HepG2 (cell line): ENCODE results near the gene CPXM1. TPM values are rescaled to one million over a fixed set of nuclear protein-coding genes. Genes with fewer than 3 reads are reported as not detected.

ENCODE experiments used
- DR1 ChIP-seq: sonication (generic); formaldehyde crosslinking; IDR thresholded peaks from 2 replicates; pipeline ENCODE4 v1.8.0; 2021; ENCODE audit warnings: mild to moderate bottlenecking, missing genetic modification reagents, inconsistent platforms
- ELF1 ChIP-seq: sonication (generic); formaldehyde crosslinking; IDR thresholded peaks from 2 replicates; pipeline ENCODE4 v1.4.0; 2020; ENCODE audit warnings: missing genetic modification reagents
- GABPA ChIP-seq, 2 experiments: IDR thresholded peaks; 2 replicates each; pipeline ENCODE4 v1.6.1; 2011 to 2016; ENCODE audit warnings: low read depth in 2 of 2, low read length in 1 of 2, missing biosample characterization in 1 of 2, missing genetic modification characterization in 1 of 2
- HNRNPK ChIP-seq: fragments of 200-400 bp; formaldehyde crosslinking; IDR thresholded peaks from 2 replicates; pipeline ENCODE4 v1.6.1; 2018; ENCODE audit warnings: low read length, low read depth, moderate library complexity, mild to moderate bottlenecking; ENCODE audit not compliant: poor library complexity, severe bottlenecking
- KLF6 ChIP-seq: IDR thresholded peaks from 2 replicates; pipeline ENCODE4 v1.8.0; 2016; ENCODE audit warnings: missing biosample characterization, missing genetic modification reagents
- SETDB1 ChIP-seq: sonication (generic); formaldehyde crosslinking; IDR thresholded peaks from 2 replicates; pipeline ENCODE4 v1.5.1; 2020; ENCODE audit warnings: missing genetic modification reagents, mild to moderate bottlenecking, borderline replicate concordance
- TAF1 ChIP-seq: sonication (generic); formaldehyde crosslinking; IDR thresholded peaks from 2 replicates; pipeline ENCODE4 v1.4.0; 2020; ENCODE audit warnings: missing genetic modification reagents
- TSC22D2 ChIP-seq: sonication (generic); formaldehyde crosslinking; IDR thresholded peaks from 2 replicates; pipeline ENCODE4 v1.5.1; 2020; ENCODE audit warnings: missing genetic modification reagents, mild to moderate bottlenecking, borderline replicate concordance
- ZKSCAN1 ChIP-seq: fragments of 150-350 bp; IDR thresholded peaks from 2 replicates; pipeline ENCODE4 v1.6.1; 2014; ENCODE audit warnings: low read length
- ZNF24 ChIP-seq: fragments of 450-650 bp; IDR thresholded peaks from 2 replicates; pipeline ENCODE4 v1.6.1; 2017; ENCODE audit warnings: antibody characterized with exemption, mild to moderate bottlenecking
- ZNF44 ChIP-seq: sonication (generic); formaldehyde crosslinking; IDR thresholded peaks from 2 replicates; pipeline ENCODE4 v1.5.1; 2020; ENCODE audit warnings: mild to moderate bottlenecking, missing genetic modification reagents
- ZNF891 ChIP-seq: sonication (generic); formaldehyde crosslinking; IDR thresholded peaks from 2 replicates; pipeline ENCODE4 v1.5.0; 2020; ENCODE audit warnings: mild to moderate bottlenecking, missing genetic modification reagents
- ZSCAN20 ChIP-seq: sonication (generic); formaldehyde crosslinking; IDR thresholded peaks from 2 replicates; pipeline ENCODE4 v1.4.0; 2020; ENCODE audit warnings: missing genetic modification reagents, mild to moderate bottlenecking, borderline replicate concordance
- polyA plus RNA-seq, 8 experiments: library from polyadenylated mRNA; depleted of rRNA in 3 of 8; stranded (reverse) in 7 of 8; unstranded in 1 of 8; fragments of >200 nt; fragmentation: Illumina TruSeq in 4 of 8; extraction: Trizol in 4 of 8; gene quantifications; 2 replicates each; pipeline versions ENCODE4 v1.2.1 to v1.2.3, GENCODE V29; 2011 to 2016; ENCODE audit warnings: low read depth in 4 of 8, missing spikeins in 1 of 8, mixed read lengths in 1 of 8; ENCODE audit not compliant: insufficient read depth in 1 of 8
- total RNA-seq, 5 experiments: library from RNA; depleted of rRNA; stranded (reverse); fragments of >200 nt; fragmentation: Illumina TruSeq; extraction: Trizol; gene quantifications; 2 replicates each; pipeline ENCODE4 v1.2.3, GENCODE V29; 2016; ENCODE audit warnings: low read depth in 1 of 5
- TF ChIP-seq, protein P1 (sequence below): IDR thresholded peaks from 2 replicates; pipeline ENCODE4 v1.6.1; 2016; ENCODE audit warnings: low read depth, control low read depth
- TF ChIP-seq, protein P2 (sequence below): IDR thresholded peaks from 2 replicates; pipeline ENCODE4 v1.6.1; 2016; ENCODE audit warnings: missing genetic modification reagents, missing compliant biosample characterization
- TF ChIP-seq, protein P3 (sequence below): sonication (generic); formaldehyde crosslinking; conservative IDR thresholded peaks from 2 replicates; pipeline ENCODE4 v1.4.0; 2020; ENCODE audit warnings: missing genetic modification reagents
- TF ChIP-seq, protein P4 (sequence below): sonication (generic); formaldehyde crosslinking; IDR thresholded peaks from 2 replicates; pipeline ENCODE4 v1.8.0; 2022; ENCODE audit warnings: missing genetic modification reagents, mild to moderate bottlenecking, borderline replicate concordance
- TF ChIP-seq, protein P5 (sequence below): sonication (generic); formaldehyde crosslinking; IDR thresholded peaks from 2 replicates; pipeline ENCODE4 v1.5.1; 2020; ENCODE audit warnings: mild to moderate bottlenecking, missing genetic modification reagents, moderate library complexity
- TF ChIP-seq, protein P6 (sequence below), 2 experiments: sonication (generic) in 1 of 2; formaldehyde crosslinking in 1 of 2; IDR thresholded peaks; 2 replicates each; pipeline versions ENCODE4 v1.5.1 to v1.6.1; 2011 to 2020; ENCODE audit warnings: borderline replicate concordance in 1 of 2, low read depth in 1 of 2, low read length in 1 of 2, mild to moderate bottlenecking in 1 of 2, missing genetic modification reagents in 1 of 2, moderate library complexity in 1 of 2

Gene CPXM1
- total and polyA plus RNA-seq, 2 of the 13 experiments (the other 11 are each of a cell fraction or from before 2014, with no cell fraction given), result 0.07 TPM; not detected in 1

DNA sequence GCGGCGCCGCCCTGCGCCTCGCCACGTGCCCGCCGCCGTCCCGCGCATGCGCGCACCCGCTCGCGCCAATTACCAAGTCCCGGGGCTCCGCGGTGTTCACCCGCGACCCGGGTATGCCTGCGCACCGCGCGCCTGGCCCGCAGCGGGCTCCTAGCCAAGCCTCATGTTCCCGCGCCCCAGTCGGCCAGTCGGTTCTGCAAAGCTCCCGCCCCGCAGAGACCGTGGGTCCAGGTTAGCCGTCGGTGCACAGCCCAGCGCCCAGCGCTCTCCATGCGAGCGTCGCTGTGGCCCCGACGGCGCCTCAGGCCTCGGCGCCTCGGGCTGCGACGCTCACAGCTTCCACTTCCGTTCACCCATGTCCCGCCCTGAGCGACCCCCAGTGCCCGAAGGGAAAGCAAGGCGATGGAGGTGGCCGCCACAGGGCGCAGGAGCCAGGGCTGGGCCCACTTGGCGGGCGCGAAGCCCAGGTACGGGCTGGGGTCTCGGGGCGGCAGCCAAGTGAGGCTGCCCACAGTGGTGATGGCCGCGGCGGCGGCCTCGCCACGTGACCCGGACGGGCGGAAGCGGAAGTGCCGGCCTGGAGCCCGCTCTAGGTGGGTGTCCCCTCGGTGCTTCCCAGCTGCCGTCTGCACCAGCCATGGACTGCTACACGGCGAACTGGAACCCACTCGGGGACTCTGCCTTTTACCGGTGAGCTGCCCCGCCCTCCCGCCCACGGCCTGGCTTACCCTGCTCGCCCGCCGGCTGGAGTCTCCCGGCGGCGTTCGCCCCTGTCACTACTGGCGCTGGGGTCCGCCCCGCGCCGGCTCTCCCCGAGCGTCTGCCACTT is 39.9 kb upstream of the CPXM1 start, which contains the start of the genes PCED1A and VPS16 (continued):
- TF ChIP-seq, protein P1, sequence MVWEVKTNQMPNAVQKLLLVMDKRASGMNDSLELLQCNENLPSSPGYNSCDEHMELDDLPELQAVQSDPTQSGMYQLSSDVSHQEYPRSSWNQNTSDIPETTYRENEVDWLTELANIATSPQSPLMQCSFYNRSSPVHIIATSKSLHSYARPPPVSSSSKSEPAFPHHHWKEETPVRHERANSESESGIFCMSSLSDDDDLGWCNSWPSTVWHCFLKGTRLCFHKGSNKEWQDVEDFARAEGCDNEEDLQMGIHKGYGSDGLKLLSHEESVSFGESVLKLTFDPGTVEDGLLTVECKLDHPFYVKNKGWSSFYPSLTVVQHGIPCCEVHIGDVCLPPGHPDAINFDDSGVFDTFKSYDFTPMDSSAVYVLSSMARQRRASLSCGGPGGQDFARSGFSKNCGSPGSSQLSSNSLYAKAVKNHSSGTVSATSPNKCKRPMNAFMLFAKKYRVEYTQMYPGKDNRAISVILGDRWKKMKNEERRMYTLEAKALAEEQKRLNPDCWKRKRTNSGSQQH (CRISPR knock-in tag), result peak; percentile 76; the same call in 1 of the 2 replicates
- peak; percentile 97 for TF ChIP-seq ELF1
- TF ChIP-seq ZSCAN20, result peak; percentile 98
- peak; percentile 72; the same call in 1 of the 2 replicates for TF ChIP-seq DR1
- peak; percentile 91 for TF ChIP-seq ZNF44
- TF ChIP-seq, protein P2, sequence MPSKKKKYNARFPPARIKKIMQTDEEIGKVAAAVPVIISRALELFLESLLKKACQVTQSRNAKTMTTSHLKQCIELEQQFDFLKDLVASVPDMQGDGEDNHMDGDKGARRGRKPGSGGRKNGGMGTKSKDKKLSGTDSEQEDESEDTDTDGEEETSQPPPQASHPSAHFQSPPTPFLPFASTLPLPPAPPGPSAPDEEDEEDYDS, result peak; percentile 63; the same call in 1 of the 2 replicates
- TF ChIP-seq, protein P3, sequence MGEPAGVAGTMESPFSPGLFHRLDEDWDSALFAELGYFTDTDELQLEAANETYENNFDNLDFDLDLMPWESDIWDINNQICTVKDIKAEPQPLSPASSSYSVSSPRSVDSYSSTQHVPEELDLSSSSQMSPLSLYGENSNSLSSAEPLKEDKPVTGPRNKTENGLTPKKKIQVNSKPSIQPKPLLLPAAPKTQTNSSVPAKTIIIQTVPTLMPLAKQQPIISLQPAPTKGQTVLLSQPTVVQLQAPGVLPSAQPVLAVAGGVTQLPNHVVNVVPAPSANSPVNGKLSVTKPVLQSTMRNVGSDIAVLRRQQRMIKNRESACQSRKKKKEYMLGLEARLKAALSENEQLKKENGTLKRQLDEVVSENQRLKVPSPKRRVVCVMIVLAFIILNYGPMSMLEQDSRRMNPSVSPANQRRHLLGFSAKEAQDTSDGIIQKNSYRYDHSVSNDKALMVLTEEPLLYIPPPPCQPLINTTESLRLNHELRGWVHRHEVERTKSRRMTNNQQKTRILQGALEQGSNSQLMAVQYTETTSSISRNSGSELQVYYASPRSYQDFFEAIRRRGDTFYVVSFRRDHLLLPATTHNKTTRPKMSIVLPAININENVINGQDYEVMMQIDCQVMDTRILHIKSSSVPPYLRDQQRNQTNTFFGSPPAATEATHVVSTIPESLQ (CRISPR knock-in tag), result no peak
- peak; percentile 95 for TF ChIP-seq GABPA (IDR thresholded peaks at IDR 0.05; ENCODE audit: low read depth, low read length)
- TF ChIP-seq GABPA (CRISPR knock-in tag; IDR thresholded peaks at IDR 0.05; ENCODE audit: low read depth), result peak; percentile 91
- peak; percentile 47; the same call in 1 of the 2 replicates for TF ChIP-seq ZNF24
- peak; percentile 98 for TF ChIP-seq ZNF891 (CRISPR knock-in tag)
- TF ChIP-seq ZKSCAN1, result no peak; the same call in 1 of the 2 replicates
- TF ChIP-seq, protein P4, sequence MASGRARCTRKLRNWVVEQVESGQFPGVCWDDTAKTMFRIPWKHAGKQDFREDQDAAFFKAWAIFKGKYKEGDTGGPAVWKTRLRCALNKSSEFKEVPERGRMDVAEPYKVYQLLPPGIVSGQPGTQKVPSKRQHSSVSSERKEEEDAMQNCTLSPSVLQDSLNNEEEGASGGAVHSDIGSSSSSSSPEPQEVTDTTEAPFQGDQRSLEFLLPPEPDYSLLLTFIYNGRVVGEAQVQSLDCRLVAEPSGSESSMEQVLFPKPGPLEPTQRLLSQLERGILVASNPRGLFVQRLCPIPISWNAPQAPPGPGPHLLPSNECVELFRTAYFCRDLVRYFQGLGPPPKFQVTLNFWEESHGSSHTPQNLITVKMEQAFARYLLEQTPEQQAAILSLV (CRISPR knock-in tag), result peak; percentile 98
- TF ChIP-seq, protein P5, sequence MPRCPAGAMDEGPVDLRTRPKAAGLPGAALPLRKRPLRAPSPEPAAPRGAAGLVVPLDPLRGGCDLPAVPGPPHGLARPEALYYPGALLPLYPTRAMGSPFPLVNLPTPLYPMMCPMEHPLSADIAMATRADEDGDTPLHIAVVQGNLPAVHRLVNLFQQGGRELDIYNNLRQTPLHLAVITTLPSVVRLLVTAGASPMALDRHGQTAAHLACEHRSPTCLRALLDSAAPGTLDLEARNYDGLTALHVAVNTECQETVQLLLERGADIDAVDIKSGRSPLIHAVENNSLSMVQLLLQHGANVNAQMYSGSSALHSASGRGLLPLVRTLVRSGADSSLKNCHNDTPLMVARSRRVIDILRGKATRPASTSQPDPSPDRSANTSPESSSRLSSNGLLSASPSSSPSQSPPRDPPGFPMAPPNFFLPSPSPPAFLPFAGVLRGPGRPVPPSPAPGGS, result peak; percentile 99
- peak; percentile 93 for TF ChIP-seq TAF1 (CRISPR knock-in tag)
- TF ChIP-seq HNRNPK, result peak; percentile 68
- TF ChIP-seq SETDB1 (CRISPR knock-in tag), result no peak
- TF ChIP-seq, protein P6, sequence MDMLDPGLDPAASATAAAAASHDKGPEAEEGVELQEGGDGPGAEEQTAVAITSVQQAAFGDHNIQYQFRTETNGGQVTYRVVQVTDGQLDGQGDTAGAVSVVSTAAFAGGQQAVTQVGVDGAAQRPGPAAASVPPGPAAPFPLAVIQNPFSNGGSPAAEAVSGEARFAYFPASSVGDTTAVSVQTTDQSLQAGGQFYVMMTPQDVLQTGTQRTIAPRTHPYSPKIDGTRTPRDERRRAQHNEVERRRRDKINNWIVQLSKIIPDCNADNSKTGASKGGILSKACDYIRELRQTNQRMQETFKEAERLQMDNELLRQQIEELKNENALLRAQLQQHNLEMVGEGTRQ (IDR thresholded peaks at IDR 0.05; ENCODE audit: low read depth, low read length), result peak; percentile 98
- TF ChIP-seq, protein P6 (CRISPR knock-in tag; IDR thresholded peaks at IDR 0.05; ENCODE audit: borderline replicate concordance), result peak; percentile 99; the same call in 1 of the 2 replicates
- TF ChIP-seq TSC22D2 (CRISPR knock-in tag), result peak; percentile 90; the same call in 1 of the 2 replicates
- peak; percentile 96 for TF ChIP-seq KLF6 (CRISPR knock-in tag)
